Uterine smooth muscle cell (primary cell): Measurements from ENCODE around the gene LMTK2. TPM values are rescaled to one million over a fixed set of nuclear protein-coding genes. Genes with fewer than 3 reads are reported as not detected.

ENCODE experiments used
- total RNA-seq: library from RNA; depleted of rRNA; stranded (reverse); fragments of >200 nt; gene quantifications from 2 replicates; pipeline ENCODE4 v1.2.3, GENCODE V29; 2014

The LMTK2 gene
- 8.3 and 10.2 TPM in 2 replicates for total RNA-seq

DNA sequence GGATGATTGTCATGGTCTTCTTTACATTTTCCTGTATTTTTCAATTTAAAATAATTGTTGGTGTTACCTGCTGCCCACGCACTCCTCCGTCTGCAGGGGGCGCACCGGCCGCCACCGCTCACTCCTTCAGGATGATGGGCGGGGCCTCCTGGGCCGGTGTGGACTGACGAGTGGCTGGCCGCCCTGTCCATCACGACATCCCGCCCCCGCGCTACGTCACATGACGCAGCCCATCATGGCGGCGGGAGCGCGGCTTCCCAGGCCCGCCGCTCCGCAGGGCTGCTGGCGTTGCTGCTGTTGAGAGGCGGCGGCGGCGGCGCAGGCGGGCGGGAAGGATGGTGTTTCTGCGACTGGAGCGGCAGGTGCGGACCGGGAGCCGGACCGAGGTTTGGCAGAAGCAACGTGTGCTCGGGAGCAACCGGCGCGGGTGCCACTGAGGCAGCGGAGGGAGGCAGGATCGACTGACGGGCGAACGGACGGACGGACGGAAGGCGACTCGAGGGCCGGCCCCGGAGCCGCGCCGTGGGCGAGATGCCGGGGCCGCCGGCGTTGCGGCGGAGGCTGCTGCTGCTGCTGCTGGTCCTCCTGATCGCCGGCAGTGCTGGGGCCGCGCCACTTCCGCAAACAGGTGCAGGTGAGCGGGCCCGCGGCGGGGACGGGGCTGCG, at the start of gene LMTK2:
Gene LMTK2, plus strand, starts transcription at position 216 of the 666 bp plus-strand sequence. Its CDS starts 316 bp downstream, at position 532.

DNA sequence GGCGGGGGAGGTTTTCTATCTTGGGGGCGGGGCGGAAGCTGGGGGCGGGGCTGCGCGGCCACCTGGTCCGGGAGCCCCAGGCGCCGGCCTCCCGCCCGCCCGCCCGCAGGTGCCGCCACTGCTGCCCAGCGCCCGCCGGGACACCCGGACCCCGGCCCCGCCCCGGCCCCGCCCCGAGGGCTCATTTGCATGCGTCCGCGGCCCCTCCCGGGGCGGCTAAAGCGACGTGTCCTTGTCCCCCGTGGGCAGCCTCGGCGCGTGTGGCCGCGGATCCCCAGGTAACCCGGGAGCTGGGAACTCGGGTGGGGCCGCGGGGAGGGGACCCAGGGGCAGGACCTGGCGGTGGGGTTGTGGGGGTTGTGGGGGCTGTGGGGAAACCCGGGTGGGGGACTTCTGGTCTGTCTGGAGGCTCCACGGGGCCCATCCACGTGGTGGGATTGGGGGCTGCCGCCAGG, 104.6 kb downstream of the LMTK2 start, which contains the start of gene BHLHA15:
Gene BHLHA15, plus strand, starts transcription at position 219 of the 455 bp plus-strand sequence. CDS start 871 bp downstream, outside the sequence.

DNA sequence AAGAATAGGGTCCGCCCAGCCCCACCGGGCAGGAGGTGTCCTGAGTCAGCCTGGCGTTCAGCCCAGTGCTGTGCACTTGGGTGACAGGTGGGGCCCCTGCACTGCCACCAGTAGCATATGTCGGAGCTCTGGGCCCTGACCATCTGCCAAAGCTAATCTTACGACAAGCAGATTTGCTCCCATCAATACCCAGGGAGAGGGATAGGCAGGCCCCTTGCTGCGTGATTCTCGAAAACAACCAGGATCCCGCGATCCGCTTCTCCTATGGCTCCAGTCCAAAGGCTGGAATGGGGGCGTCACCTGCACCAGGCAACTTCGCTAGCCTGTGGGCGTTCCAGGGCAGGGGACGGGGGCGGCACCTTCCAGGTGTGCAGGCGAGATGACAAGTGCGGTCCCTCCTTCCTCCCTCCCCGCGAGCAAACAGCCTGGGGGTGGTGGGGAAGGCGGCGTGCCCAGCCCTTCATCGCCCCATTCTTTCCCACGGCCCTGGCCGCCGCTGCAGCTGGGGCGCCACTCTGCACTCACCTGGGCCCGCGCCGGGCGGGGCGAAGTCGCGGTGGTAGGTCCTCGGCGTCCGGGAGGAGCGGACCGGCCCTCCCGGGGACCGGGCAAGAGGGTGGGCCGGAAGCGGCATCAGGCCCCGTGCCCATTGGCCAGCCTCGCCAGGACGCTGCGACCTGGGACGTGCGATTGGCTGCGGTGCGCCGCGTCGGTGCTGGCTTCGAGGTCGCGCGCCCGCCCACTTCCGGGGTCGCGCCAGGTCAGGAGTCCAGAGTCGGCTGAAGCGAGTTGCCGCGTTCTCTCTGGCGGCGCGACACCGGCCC, 145.2 kb downstream of the LMTK2 start, which contains the start of gene TECPR1:
Gene TECPR1, minus strand, starts transcription at position 632 of the 824 bp plus-strand sequence. CDS start 6,086 bp downstream, outside the sequence.

Other genes with a start within 250 kb of the LMTK2 start
- gene ASNS, start 234.5 kb upstream of the LMTK2 start, total RNA-seq, result 79.1 and 123 TPM in 2 replicates
- gene OCM2, start 116.7 kb upstream of the LMTK2 start, total RNA-seq, result not detected in 2 replicates
- 1.3 and 2.2 TPM in 2 replicates for gene BHLHA15, start 104.6 kb downstream of the LMTK2 start, total RNA-seq
- 26.6 and 29.1 TPM in 2 replicates for gene TECPR1, start 145.4 kb downstream of the LMTK2 start, total RNA-seq
- gene BRI3, start 174.8 kb downstream of the LMTK2 start, total RNA-seq, result 37.7 and 57.4 TPM in 2 replicates